Upper lobe of right lung (tissue), 1 donor: ENCODE data around the gene VPS13D. TPM values are rescaled to one million over a fixed set of nuclear protein-coding genes. Genes with fewer than 3 reads are reported as not detected.

Experiments used
- ATAC-seq: fragments of 200-7000 bp; cut with Tn5 transposase; one replicate; pipeline ENCODE4 v1.9.1; 2020; ENCODE audit warnings: mild to moderate bottlenecking, moderate library complexity
- DNase-seq: peaks from one replicate; pipeline ENCODE4 v3.0.0-alpha.2; 2020
- H3K27ac ChIP-seq: fragments of 200-600 bp; one replicate; pipeline ENCODE4 v1.8.0; 2022
- H3K27me3 ChIP-seq: fragments of 200-600 bp; one replicate; pipeline ENCODE4 v1.8.0; 2022; ENCODE audit warnings: mild to moderate bottlenecking
- H3K36me3 ChIP-seq: fragments of 200-600 bp; one replicate; pipeline ENCODE4 v1.8.0; 2022
- H3K4me1 ChIP-seq: fragments of 200-600 bp; one replicate; pipeline ENCODE4 v1.8.0; 2022
- H3K4me3 ChIP-seq: fragments of 200-600 bp; one replicate; pipeline ENCODE4 v1.8.0; 2022; ENCODE audit warnings: mild to moderate bottlenecking
- H3K9me3 ChIP-seq: fragments of 200-600 bp; one replicate; pipeline ENCODE4 v1.8.0; 2022
- intact Hi-C: fragments of 100-400 bp; cut with DNase I; formaldehyde crosslinking; loops from one replicate; pipeline ENCODE4 v1.11.0; 2022
- microRNA-seq: library from miRNA; unstranded; fragments of <30 nt; microRNA quantifications from one replicate; pipeline ENCODE4 v1.2.0, GENCODE V29; 2020; ENCODE audit warnings: borderline microRNAs expressed
- total RNA-seq: library from RNA; stranded (reverse); fragmentation: NEBNext Ultra II Directional; extraction: Animal tissue kit (Norgen Biotek cat#: 25700); gene quantifications from one replicate; pipeline ENCODE4 v1.2.1, GENCODE V29; 2021
- TF ChIP-seq, protein P1 (sequence below): fragments of 200-600 bp; IDR thresholded peaks from one replicate; pipeline ENCODE4 v1.8.0; 2022; ENCODE audit warnings: antibody characterized with exemption
- donor health status: DM: no; HTN: yes; CAD: no; lungs with severe emphysema.

VPS13D gene
- total RNA-seq, 1 donor from 2014 or later = 74.7 TPM

GRCh38 chr1:12561121-12561520 is 331.3 kb downstream of the VPS13D start:
- DNase-seq = no peak
- Histone ChIP-seq H3K9me3 (peaks cover 11% of the 10 kb centered on the region), H3K4me3 (no peak overlapping the region), H3K4me1 (peaks cover 30% of the 10 kb centered on the region), H3K27ac (no peak overlapping the region), H3K36me3 (no peaks in the 10 kb centered on the region), H3K27me3 (no peaks in the 10 kb centered on the region)
- intact Hi-C loops = no loop called here
- no peak for ATAC-seq
- TF ChIP-seq, protein P1, sequence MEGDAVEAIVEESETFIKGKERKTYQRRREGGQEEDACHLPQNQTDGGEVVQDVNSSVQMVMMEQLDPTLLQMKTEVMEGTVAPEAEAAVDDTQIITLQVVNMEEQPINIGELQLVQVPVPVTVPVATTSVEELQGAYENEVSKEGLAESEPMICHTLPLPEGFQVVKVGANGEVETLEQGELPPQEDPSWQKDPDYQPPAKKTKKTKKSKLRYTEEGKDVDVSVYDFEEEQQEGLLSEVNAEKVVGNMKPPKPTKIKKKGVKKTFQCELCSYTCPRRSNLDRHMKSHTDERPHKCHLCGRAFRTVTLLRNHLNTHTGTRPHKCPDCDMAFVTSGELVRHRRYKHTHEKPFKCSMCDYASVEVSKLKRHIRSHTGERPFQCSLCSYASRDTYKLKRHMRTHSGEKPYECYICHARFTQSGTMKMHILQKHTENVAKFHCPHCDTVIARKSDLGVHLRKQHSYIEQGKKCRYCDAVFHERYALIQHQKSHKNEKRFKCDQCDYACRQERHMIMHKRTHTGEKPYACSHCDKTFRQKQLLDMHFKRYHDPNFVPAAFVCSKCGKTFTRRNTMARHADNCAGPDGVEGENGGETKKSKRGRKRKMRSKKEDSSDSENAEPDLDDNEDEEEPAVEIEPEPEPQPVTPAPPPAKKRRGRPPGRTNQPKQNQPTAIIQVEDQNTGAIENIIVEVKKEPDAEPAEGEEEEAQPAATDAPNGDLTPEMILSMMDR = no peak

Small RNAs within 50 kb of the gene (microRNA-seq; reads per million reads assigned to microRNA genes)
- gene MIR4632 = 0.50 reads per million

Other genes starting within 250 kb of the VPS13D start
- gene MFN2, start 249.6 kb upstream of the VPS13D start, total RNA-seq = 89.9 TPM
- gene MIIP, start 210.5 kb upstream of the VPS13D start, total RNA-seq = 37.9 TPM
- 1.8 TPM for gene TNFRSF8, start 166.7 kb upstream of the VPS13D start, total RNA-seq
- gene TNFRSF1B, start 63.0 kb upstream of the VPS13D start, total RNA-seq = 62.4 TPM